HG02571 (cell line): Measurements from ENCODE around the gene TLX1.

ENCODE experiments used
- ATAC-seq: cut with Tn5 transposase; IDR thresholded peaks from one replicate; pipeline ENCODE4 v1.9.1; 2021; ENCODE audit warnings: mild to moderate bottlenecking, moderate library complexity; ENCODE audit not compliant: unreplicated experiment

The TLX1 gene

DNA sequence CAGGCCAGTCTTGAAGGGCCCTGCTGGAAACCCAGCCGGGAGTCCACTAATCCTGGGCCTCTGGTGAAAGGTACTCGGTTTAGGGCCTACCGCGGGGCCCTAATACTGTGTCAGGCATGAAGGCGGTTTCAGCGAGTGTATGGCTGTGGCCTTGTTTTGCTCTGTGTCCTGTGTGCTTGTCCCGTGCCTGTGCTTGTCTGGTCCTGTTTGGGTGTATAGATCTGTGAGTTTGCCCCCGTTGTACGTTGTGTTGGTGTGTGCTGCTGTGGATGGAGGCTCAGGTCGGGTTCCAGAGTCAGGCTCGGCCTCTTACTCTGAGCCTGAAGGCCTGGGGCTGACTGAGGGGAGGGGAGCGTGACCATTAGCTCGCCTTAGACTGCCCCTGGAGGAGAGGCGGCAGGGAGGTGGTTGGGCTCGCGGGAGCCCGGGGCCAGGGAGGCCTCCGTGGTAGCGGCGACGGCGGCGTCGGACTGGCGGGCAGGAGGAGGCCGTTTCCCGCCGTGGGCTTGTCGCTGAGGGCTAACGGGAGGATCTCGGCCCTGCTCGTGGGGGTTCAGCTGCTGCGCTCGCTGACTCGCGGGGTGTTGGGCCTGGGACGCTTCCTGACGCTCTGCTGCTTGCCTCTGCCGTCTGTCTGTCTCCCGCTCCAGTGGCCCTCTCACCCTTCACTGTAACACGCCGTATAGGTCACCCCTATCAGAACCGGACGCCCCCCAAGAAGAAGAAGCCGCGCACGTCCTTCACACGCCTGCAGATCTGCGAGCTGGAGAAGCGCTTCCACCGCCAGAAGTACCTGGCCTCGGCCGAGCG is 2.6 kb downstream of the TLX1 start:
- no peak for ATAC-seq

DNA sequence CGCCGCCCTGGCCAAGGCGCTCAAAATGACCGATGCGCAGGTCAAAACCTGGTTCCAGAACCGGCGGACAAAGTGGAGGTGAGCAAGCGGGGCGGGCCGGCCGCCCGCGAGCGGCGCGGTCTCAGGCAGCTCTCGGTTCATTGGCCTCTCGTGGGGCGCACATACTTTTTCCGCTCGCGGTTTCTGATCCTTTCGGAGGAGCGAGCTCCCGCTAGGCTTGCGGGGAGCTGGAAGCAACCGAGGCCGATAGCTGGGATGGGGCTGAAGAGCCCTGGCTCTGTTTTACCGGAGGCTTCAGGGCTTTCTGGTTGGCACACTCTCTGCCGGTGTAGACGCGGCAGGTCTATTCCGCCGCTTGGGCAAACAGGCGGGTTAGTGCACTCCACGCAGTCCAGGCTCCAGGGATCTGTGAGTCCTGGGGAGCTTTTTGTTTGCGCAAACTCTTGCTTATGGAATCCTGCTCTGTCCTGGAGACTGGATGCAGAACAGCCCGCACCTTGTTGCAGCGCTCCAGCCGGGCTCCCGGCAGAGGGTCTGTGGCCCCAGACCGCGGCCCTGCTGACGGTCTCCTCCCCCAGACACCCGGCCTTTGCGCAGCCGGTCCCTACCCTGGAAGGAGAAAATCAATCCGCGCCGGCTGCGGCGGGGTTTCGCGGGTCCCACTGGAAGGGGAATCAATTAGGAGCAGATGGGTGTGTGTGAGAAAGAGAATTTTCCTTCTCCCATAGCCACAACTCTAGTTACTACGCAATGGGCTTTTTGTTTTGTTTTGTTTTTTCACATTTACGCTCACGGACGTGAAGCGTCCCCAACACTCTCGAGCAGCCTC is 3.4 kb downstream of the TLX1 start:
- no peak for ATAC-seq

DNA sequence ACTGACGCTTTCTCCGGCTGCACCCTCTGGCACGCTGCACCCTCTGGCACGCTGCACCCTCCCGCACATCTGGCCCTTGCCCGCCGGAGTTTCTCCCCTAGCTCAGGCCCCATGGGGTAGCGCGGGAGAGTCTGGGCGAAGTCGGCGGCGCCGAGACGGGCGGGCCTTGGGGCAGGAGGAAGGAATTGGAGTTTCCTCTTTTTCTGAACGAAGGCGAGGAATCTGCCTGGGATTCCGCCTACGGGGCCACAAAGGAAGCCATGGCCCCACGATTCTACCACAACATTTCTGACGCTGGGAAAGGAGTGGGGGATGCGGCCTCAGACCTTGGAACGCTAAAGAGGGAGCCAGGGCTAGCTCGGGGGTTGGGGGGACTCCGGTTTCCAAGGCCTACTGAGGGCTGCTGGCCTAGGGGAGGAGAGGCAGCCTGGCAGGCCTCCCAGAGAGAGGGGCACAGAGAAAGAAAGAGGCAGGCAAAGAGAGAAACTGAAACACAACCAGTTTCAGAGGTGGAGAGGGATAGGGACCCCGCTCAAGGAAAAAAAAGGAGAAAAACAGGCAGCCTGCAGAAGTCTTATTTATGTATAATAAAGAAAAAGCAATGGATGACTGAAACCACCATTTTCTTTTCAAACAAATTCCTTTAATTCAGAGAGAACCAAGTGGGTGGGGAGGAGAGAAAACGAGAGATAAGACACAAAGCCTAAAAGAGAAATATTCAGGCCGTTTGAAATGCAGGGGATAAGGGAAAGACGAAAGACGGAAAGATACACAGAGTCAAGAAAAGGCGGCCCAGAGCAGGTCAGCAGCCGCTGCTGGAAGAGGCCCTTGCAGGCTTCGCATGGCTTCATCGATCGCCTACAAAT is 4.3 kb downstream of the TLX1 start:
- ATAC-seq = no peak

DNA sequence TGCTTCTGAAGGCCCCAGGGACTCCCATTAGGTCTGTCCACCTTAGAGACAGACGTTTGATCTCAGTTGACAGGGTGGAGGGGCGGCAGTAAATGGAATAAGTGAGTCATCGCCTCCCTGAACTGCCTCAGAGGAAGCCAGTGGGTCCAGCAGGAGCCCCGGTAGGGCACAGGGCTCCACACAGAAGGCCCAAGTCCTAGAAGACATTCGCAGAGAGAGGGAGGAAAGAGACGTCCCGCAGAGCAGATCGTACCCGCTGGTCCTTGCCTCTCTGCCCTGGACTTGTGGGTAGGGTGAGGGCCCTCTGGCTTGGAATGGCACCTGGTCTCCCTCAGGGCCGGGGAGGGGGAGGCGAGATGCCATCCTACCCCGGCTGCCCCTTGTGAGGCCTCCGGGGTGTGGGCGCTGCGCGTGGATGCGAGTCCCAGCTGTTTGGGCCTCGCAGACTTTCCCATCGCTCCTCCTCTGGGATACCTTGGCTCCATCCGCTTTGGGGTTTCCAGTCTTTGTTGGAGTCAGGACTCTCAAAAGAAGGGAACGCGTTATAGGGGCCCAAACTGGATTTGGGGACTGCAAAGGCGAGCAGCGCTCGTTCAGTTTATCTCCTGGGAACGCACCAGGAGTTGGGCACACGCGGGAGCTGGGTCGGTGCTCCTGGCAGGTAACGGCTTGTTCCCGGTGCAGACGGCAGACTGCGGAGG is 5.1 kb downstream of the TLX1 start:
- no peak for ATAC-seq

DNA sequence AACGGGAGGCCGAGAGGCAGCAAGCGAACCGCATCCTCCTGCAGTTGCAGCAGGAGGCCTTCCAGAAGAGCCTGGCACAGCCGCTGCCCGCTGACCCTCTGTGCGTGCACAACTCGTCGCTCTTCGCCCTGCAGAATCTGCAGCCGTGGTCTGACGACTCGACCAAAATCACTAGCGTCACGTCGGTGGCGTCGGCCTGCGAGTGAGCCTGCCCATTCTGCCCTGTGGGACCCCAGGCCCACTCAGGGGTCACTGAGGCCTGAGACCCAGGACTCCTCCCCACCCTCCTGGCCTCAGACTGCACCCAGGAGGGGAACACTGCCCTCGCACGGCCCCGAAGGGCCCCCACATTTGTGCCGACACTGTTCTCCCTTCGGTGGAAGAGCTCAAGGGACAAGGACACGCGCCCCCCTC is 5.6 kb downstream of the TLX1 start:
- ATAC-seq = no peak

DNA sequence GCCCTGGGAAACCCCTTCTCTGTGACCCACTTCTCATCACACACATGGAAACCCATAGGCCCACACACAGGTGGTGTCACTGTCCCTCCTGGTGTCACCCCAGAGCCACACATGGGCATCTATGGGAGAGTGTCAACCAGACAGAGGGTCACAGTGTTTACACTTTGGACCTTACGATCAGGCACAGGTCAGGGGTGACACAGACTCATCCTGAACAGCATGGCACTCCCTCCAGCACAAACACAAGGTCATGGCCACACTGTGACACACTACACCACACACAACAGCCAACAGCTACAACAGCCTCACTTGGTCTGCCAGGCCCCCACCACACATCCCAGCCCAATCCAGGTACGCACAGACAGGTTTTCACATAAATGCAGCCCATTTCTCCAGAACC is 6.2 kb downstream of the TLX1 start:
- ATAC-seq = no peak

DNA sequence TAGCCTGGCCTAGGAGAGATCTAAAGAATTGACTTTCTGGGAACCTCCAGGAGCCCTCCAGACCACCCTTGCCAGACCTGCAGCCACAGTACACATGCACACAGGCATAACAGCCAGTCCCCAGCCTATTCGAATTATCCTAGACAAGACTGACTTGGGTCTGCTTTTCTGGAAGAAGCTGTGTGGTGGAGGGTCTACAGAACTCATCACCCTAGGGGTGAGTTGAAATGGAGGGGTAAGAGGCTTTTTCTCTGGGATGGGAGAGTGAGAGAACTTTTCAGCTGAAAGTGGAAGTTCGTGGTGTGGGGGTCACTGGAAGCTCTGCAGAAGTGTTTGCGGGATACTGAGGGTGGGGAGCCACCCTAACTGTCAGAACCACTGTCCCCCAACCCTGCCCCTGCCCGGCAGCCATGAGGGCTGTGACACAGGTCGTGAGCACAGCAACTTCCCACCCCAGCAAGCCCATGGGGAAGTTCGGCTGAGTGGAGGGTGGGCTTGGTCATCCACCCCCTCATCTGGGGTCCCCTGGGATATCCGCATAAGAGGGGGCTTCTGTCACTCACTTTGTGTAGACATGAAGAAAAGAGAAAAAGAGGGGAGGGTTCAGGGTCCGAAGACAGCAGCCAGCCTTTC is 7.8 kb downstream of the TLX1 start:
- no peak for ATAC-seq

DNA sequence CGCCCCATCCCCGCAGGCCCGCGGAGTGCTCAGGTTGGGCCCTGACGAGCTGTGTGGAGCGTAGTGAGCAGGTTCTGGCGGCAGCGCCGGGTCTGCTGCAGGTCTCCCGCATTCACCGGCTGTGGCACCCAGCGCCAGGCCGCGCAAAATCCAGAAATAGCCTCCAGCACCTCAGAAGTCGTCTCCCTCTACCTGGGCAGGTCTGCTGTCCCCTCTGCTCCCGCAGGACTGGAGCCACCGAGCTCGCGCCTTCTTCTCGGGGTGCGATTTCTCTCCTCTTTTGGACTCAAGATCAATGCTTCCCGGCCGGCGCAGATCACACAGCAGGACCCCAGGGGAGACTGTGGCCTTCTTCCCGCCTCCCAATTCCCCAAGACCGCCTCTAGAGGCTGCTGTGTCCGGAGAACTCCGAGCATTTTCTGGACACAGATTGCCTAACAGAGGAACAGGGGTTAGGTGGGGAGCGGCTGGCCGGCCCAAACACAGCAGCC is 8.4 kb downstream of the TLX1 start:
- no peak for ATAC-seq

DNA sequence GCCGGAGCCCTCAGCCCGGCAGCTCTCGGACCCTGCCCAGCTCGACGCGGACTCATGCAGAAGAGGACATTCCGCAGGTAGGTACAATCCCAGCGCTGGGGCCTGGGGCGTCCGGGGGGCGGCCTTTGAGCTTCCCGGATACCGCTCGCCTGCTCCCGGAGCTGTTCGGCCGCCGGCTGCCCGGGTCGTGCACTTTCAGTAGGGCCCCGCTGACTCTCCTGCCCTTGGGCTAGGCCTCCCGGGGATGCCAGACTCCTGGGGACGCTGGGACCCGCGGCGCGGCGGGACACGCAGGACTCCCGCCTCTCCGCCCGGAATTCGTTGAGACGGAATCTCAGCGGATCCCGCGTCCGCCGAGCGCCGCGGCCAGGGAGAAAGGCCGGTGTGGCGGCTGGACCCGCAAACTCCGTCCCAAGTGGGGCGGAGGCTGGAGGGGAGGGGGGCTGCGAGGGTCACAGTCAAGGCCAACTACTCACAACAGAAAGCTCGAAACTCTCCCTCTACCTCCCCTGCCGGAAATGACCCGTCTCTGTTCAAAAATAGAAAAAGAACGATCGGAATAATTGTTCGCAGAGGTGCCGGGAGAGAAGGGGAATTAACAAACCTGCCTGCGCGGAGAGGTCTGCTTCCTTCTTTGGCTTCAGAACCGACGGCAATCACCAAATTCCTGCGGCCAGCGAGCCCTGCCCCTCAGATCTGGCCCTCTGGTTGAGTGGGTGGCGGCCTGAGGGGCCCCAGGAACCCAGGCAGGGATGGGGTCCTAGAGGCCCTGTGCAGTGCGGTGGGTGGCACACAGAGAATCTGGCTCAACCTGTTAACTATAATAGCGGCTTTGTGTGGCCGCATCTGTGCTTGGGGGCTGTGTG is 9.2 kb downstream of the TLX1 start:
- ATAC-seq = no peak

DNA sequence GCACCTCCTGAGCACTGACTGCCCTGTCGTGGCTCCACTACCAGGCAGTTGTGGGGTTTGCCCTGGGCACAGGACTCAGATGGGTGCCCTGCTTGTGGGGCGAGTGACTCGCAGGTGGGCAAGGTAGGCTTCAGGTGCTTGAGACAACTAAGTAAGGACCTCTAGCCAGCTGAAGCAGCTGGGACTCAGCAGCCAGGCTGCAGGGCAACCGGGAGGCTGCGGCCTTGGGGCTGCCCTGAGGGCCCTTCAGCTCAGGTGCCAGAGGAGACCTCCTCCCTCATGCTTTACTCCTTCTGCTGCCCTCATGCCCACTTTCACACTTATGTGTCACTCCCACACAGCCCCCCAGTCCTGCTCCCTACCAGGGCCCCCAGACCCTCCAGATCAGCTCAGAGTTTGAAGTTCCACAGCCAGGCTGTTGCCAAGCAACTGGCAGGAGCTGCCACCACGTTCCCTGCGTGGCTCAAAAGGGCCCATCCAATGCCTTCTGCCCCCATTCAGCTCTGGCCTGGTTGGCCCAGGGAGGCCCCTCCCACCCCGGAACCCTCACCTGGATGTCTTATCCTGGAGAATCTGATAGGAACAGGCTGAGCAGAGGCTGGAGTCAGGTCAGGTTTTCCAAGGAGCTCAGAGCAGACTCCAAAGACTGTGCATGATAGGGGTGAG is 10.0 kb downstream of the TLX1 start:
- ATAC-seq = no peak

DNA sequence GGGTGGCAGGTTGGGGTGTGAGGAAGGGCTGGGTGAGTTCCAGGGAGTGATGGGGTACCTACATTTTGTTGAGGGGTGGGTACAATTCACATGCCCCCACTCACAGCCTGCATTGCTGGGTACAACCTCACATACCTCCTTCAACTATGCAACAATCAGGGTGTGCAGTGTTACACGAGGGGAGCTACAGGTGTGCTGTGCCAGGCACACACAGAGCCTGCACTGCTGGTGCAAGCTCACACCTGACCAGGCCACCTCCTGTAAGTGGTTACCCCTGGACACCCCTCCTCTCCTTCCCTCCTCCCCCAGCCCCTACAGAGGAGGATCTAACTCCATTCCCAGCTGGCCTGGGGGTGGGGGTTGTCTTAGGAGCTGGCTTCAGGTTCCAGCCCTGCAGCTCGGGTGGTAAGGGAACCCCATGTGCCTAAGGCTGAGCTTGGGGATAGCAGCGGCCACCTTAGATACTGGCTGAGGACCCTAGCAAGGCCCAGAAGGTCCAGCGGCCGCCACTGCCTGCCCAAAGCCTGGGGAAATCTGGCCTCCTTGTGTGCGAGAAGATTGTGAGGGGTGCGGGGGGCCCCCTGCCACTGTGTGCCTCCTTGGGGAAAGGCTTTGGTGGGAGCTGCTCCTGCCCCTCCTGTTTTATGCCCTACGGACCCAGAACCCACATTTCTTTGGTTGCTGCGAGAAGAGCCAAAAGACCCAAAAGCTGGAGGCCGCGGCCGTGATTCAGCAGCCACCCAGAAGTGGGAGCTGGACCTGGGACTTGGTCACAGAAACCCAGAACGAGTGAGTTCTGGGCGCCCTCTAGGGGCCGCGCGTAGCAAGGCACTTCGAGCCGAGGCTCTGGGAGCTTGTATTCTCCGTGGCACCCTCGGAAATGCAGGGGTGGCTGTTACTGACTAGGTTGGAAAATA is 10.8 kb downstream of the TLX1 start:
- no peak for ATAC-seq

DNA sequence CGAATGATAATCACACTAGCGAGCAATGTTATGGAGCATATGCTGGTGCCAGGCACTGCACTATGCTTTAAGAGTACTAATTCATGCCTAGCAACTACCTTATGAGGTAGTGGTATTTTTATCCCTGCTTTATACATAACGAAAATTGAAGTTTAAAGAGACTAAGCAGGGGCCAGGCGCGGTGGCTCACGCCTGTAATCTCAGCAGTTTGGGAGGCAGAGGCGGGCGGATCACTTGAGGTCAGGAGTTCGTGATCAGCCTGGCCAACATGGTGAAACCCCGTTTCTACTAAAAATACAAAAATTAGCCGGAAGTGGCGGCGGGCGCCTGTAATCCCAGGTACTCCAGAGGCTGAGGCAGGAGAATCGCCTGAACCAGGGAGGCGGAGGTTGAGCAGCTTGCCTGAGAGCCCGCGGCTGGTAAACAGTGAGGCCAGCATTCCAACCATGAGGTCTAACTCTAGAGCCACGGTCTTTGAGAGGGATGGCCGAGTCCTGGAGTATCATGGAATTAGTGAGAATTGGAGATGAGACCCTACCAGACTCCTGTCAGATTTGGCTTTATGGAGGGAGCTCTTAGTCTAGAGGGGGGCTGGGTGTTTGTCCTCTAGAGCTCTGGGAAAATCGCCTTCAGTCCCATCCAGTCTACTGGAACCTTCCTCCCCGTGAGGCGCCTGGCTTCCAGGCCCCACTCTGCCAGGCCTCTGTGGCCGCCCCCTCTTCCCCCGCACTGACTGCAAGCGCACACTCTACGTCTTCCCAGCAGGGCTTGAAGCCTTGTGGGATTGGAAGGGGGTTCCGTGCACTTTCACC is 11.6 kb downstream of the TLX1 start:
- ATAC-seq = no peak

DNA sequence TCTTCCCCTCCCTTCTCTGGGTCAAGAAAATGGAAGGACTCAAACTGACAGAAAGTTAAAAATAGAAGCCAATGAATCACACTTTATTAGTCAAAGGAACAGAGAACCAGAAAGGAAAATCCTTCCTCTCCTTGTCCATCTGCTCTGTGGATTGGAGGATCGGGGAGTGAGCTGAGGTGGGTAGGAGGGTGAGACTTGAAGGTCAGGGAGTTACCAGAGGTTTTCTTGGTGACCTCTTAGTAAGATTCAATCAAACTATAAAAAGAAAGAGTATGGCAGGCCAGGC is 12.2 kb downstream of the TLX1 start:
- no peak for ATAC-seq

DNA sequence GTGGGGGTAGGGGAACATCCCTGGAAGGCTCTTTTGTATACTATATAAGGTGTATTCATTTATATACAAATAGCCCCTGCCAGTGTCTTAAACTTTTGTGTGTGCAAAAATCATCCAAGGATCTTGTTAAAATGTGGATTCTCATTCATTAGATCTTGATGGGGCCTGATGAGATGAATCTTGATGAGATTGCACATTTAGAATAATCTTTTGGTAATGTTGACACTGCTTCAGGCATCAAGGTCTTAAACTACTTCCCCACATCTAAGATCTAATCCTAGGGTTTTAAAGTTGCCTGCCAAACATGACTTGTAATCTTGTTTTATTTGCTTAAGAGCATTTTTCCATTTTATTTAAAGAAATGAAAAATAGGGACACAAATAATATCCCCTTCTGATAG is 13.0 kb downstream of the TLX1 start:
- ATAC-seq = no peak

DNA sequence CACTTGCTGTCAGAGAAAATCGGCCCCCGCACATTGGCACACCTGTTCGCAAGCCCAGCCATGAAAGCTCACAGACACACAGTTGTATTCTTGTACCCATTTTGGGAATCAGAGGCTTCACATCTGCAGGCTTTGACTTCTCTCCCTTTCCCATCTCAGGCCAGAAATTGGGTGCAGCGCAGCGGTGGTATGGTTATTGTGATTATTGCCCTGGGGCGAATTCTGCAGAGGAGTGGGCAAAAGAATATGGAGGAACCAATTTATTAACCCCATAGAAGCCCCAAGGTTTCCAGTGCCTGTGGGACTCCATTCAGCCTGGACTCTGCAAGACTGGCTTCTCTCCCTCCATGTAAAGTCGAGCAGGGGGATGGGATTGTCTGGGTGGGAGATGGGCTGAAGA is 14.0 kb downstream of the TLX1 start:
- no peak for ATAC-seq

DNA sequence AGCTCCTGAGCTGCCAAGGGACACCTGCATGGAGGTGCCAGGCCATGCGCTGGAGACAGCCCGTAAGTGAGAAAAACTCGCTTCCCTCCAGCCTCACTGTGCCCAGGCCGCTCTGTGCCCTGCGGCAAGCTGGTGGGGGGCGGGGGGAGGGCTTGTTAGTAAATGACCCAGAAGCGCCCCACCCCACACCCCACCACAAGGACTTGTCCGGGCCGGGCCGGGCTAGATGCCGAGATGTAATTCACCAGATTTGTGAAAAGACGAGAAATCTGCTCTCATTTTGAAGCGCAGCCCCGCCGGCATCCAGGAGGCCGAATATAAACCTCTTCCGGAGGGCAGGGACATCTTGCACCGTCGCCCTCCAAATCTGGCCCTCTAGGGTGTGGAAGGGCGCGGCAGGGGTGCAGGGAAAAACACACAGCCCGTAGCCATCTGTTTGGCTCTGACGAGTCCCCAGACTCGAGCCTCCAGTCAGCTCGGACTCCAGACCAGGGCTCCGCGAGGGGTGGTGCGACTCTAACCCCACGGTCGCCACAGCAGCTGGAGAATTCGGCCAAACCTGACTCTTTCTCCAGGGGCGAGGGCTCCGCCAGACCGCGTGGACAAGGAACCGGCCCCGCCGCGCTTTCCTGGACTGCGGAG is 14.8 kb downstream of the TLX1 start:
- no peak for ATAC-seq
